Esophagus squamous epithelium (tissue), 4 donors: Measurements from ENCODE around the gene CFAP119.

Source experiments
- CTCF ChIP-seq, 6 experiments: fragments of 450-650 bp in 4 of 6; fragments of 200-600 bp in 2 of 6; sonication (generic) in 2 of 6; IDR thresholded peaks; one replicate each; pipeline ENCODE4 v1.5.1; 2016 to 2019; ENCODE audit warnings: antibody characterized with exemption in 6 of 6, mild to moderate bottlenecking in 4 of 6, moderate library complexity in 4 of 6
- POLR2A ChIP-seq, 4 donors: fragments of 450-650 bp; IDR thresholded peaks; one replicate each; pipeline ENCODE4 v1.6.1; 2017; ENCODE audit warnings: antibody characterized with exemption in 4 of 4, mild to moderate bottlenecking in 4 of 4, moderate library complexity in 3 of 4

GRCh38 chr16:30738984-30739951 lies 22.6 kb downstream of the CFAP119 start:
- TF ChIP-seq CTCF (IDR thresholded peaks at IDR 0.05) (no peak), POLR2A (IDR thresholded peaks at IDR 0.05) (no peak)
